HL-60/S4 (cell line): ENCODE measurements around the gene ZNF135.

Experiments used
- in situ Hi-C: fragments of 300-500 bp; cut with MboI; formaldehyde crosslinking; loops from 2 replicates; pipeline ENCODE4 v1.14.3; 2022; ENCODE audit warnings: low sequenced_read_pairs

Gene ZNF135

GRCh38 chr19:58059003-58059670 is at the start of gene ZNF135:
ZNF135 (plus strand) TSS chr19:58059282; CDS start chr19:58060003, 721 bp downstream.
- in situ Hi-C loops = no loop called here

- in situ Hi-C loops = no loop called here
Observed at GRCh38 chr19:58009301-58009665, 49.8 kb upstream of the ZNF135 start.

GRCh38 chr19:58009666-58010301 is 49.3 kb upstream of the ZNF135 start:
- in situ Hi-C loops = no loop called here

GRCh38 chr19:58010507-58010906 is 48.6 kb upstream of the ZNF135 start:
- in situ Hi-C loops = no loop called here

GRCh38 chr19:58014141-58014540 is 44.9 kb upstream of the ZNF135 start:
- in situ Hi-C loops = no loop called here

GRCh38 chr19:58020129-58020528 is 39.0 kb upstream of the ZNF135 start:
- in situ Hi-C loops = no loop called here

GRCh38 chr19:58021541-58022282 is 37.4 kb upstream of the ZNF135 start:
- in situ Hi-C loops = no loop called here

- in situ Hi-C loops = no loop called here
Observed at GRCh38 chr19:58022283-58022660, 36.8 kb upstream of the ZNF135 start.

GRCh38 chr19:58024661-58025060 is 34.4 kb upstream of the ZNF135 start:
- in situ Hi-C loops = no loop called here

- in situ Hi-C loops = no loop called here
Observed at GRCh38 chr19:58033741-58034476, 25.2 kb upstream of the ZNF135 start, which contains the start of gene ZSCAN1. ZSCAN1 (plus strand) TSS chr19:58034025; CDS start chr19:58037837, 3,812 bp downstream.

- in situ Hi-C loops = no loop called here
Observed at GRCh38 chr19:58034477-58034793, 24.6 kb upstream of the ZNF135 start.

GRCh38 chr19:58035863-58036262 is 23.2 kb upstream of the ZNF135 start:
- in situ Hi-C loops = no loop called here

GRCh38 chr19:58037927-58038687 is 21.0 kb upstream of the ZNF135 start:
- in situ Hi-C loops = no loop called here

GRCh38 chr19:58038688-58039204 is 20.3 kb upstream of the ZNF135 start:
- in situ Hi-C loops = no loop called here

- in situ Hi-C loops = no loop called here
Observed at GRCh38 chr19:58040751-58041525, 18.1 kb upstream of the ZNF135 start.

- in situ Hi-C loops = no loop called here
Observed at GRCh38 chr19:58042495-58043340, 16.4 kb upstream of the ZNF135 start.

GRCh38 chr19:58044391-58044790 is 14.7 kb upstream of the ZNF135 start:
- in situ Hi-C loops = no loop called here

- in situ Hi-C loops = no loop called here
Observed at GRCh38 chr19:58044886-58045285, 14.2 kb upstream of the ZNF135 start.
